AG09309 (cell line): ENCODE measurements around the gene NHLRC4.

Source experiments
- DNase-seq: peaks from one replicate; pipeline ENCODE4 v3.0.0-alpha.2; 2010; ENCODE audit warnings: low read depth
- H3K4me3 ChIP-seq: 2 replicates; pipeline ENCODE4 v1.5.1; 2011; ENCODE audit warnings: mild to moderate bottlenecking, low read depth, low read length, moderate library complexity; ENCODE audit not compliant: control insufficient read depth
- CTCF ChIP-seq: IDR thresholded peaks from 2 replicates; pipeline ENCODE4 v1.5.1; 2011; ENCODE audit warnings: mild to moderate bottlenecking, low read depth, low read length, inconsistent platforms; ENCODE audit not compliant: insufficient read depth, control insufficient read depth; ENCODE audit errors: missing control alignments

The NHLRC4 gene

GRCh38 chr16:568401-569258 lies 1.8 kb downstream of the NHLRC4 start:
- H3K4me3 ChIP-seq = peak overlapping the region; percentile 70
- DNase-seq = no peak
- TF ChIP-seq CTCF = no peak

GRCh38 chr16:569445-570254 lies 2.8 kb downstream of the NHLRC4 start, which contains the start of gene PIGQ:
TSS of gene PIGQ (plus strand) at chr16:569968. CDS start at chr16:574075, 4,107 bp downstream.
- no peak for DNase-seq

GRCh38 chr16:572865-573650 lies 6.3 kb downstream of the NHLRC4 start:
- no peak overlapping the region for H3K4me3 ChIP-seq
- DNase-seq = no peak
- no peak for TF ChIP-seq CTCF

More at GRCh38 chr16:569445-570254, 2.8 kb downstream of the NHLRC4 start, which contains the start of gene PIGQ:
- peak within 1 kb of the TSS; percentile 70 for H3K4me3 ChIP-seq
- TF ChIP-seq CTCF = no peak

- no peak for TF ChIP-seq CTCF
- H3K4me3 ChIP-seq = no peak overlapping the region
- DNase-seq = no peak
These were observed 7.4 kb downstream of the NHLRC4 start for GRCh38 chr16:574021-574760.

- H3K4me3 ChIP-seq = no peak overlapping the region
- DNase-seq = no peak
- TF ChIP-seq CTCF = no peak
These were observed 8.8 kb downstream of the NHLRC4 start for GRCh38 chr16:575354-576196.
